A673 (cell line): ENCODE data around the gene PPP2R2D. TPM values are rescaled to one million over a fixed set of nuclear protein-coding genes. Genes with fewer than 3 reads are reported as not detected.
"Not testable (repeated sequence)": the region's sequence is repeated elsewhere in the genome, so short reads cannot be mapped to it uniquely, and the experiment has no call there.

Experiments used
- BruUV-seq: library from RNA; stranded (reverse); fragments of 400-500 nt; replicated peaks from 2 replicates; lab custom pipeline; 2021; lab: Mats Ljungman, UMichigan
- CTCF ChIA-PET: fragments of 300-600 bp; sonication (Branson Sonifier 250); formaldehyde crosslinking; loops from one replicate; lab custom pipeline; 2022; ENCODE audit warnings: antibody characterized with exemption; lab: Charles Lee
- POLR2A ChIA-PET: fragments of 300-600 bp; sonication (Branson Sonifier 250); formaldehyde crosslinking; loops from one replicate; lab custom pipeline; 2022; ENCODE audit warnings: antibody characterized with exemption; ENCODE audit not compliant: low non-redundant PET; lab: Charles Lee
- DNase-seq: peaks from one replicate; pipeline ENCODE4 v3.0.0-alpha.2; 2015; ENCODE audit warnings: low spot score
- H3K27ac ChIP-seq: fragments of 200-600 bp; sonication (generic); 2 replicates; pipeline ENCODE4 v1.5.1; 2016; ENCODE audit warnings: mixed run types, low read depth, mild to moderate bottlenecking, mixed read lengths, antibody characterized with exemption, low read length; ENCODE audit not compliant: poor library complexity, severe bottlenecking
- H3K27me3 ChIP-seq: fragments of 200-600 bp; sonication (generic); replicated peaks from 2 replicates; pipeline ENCODE4 v1.6.1; 2017; ENCODE audit warnings: mixed run types, low read depth, mild to moderate bottlenecking, mixed read lengths, antibody characterized with exemption, low read length; ENCODE audit not compliant: insufficient read depth, poor library complexity
- H3K36me3 ChIP-seq: fragments of 200-600 bp; sonication (generic); 2 replicates; pipeline ENCODE4 v1.6.1; 2016; ENCODE audit warnings: mixed run types, mild to moderate bottlenecking, mixed read lengths, antibody characterized with exemption, low read length; ENCODE audit not compliant: insufficient read depth, poor library complexity, severe bottlenecking
- H3K4me1 ChIP-seq: fragments of 200-600 bp; sonication (generic); 2 replicates; pipeline ENCODE4 v1.6.1; 2017; ENCODE audit warnings: mixed run types, mild to moderate bottlenecking, mixed read lengths, antibody characterized with exemption, low read length; ENCODE audit not compliant: insufficient read depth, poor library complexity, severe bottlenecking
- H3K4me3 ChIP-seq: fragments of 200-600 bp; sonication (generic); 2 replicates; pipeline ENCODE4 v1.5.1; 2016; ENCODE audit warnings: low read depth, mixed run types, mild to moderate bottlenecking, mixed read lengths, low read length; ENCODE audit not compliant: poor library complexity, severe bottlenecking
- H3K9me3 ChIP-seq: fragments of 200-600 bp; sonication (generic); 2 replicates; pipeline ENCODE4 v1.6.1; 2016; ENCODE audit warnings: mixed run types, low read depth, mild to moderate bottlenecking, mixed read lengths, antibody characterized with exemption, low read length; ENCODE audit not compliant: poor library complexity, severe bottlenecking
- EZH2 ChIP-seq: fragments of 200-600 bp; sonication (generic); IDR thresholded peaks from 2 replicates; pipeline ENCODE4 v1.6.1; 2017; ENCODE audit warnings: borderline replicate concordance, low read depth, mild to moderate bottlenecking, mixed read lengths, antibody characterized with exemption, low read length; ENCODE audit not compliant: poor library complexity, severe bottlenecking
- intact Hi-C: fragments of 100-400 bp; cut with micrococcal nuclease; formaldehyde crosslinking; loops from one replicate; pipeline ENCODE4 v1.10.0; 2022; ENCODE audit not compliant: unreplicated experiment
- total RNA-seq: library from RNA; stranded (reverse); gene quantifications from 2 replicates; pipeline ENCODE4 v1.2.3, GENCODE V29; 2021
- TF ChIP-seq, protein P1 (sequence below): fragments of 300-800, 200-600 bp; sonication (generic); conservative IDR thresholded peaks from 2 replicates; pipeline ENCODE4 v1.5.1; 2017; ENCODE audit warnings: low read depth, mild to moderate bottlenecking, antibody characterized with exemption, low read length, moderate library complexity, mixed read lengths

PPP2R2D gene
- total RNA-seq, 1 experiment from 2014 or later, result 49.1 TPM

DNA sequence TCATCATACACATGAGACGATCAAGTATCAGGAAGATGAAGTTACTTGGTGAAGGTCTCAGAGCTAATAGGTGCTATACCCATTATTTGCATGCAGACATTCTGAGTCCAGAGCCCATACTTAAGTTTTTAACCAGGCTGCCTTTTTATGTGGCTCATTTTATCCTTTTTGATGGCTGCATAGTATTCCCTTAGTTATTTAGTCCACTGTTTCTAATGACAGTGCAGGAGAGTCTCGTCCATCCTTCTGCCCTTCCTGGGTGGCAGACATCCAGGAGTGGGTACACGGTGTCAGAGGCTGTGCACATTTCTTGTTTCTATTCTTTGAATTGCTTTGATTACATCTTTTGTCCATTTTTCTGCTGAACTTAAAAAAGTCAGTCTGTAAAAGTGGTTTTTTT, 11.8 kb downstream of the PPP2R2D start:
- no peaks in the 10 kb centered on the region for H3K27me3 ChIP-seq
- no peak overlapping the region for H3K27ac ChIP-seq
- ChIA-PET POLR2A (no interaction called here), CTCF (no interaction called here)
- H3K4me3 ChIP-seq, result no peak overlapping the region
- DNase-seq, result no peak
- no peaks in the 10 kb centered on the region for H3K9me3 ChIP-seq
- intact Hi-C loops, result no loop called here
- H3K4me1 ChIP-seq, result no peaks in the 10 kb centered on the region
- peaks cover 10% of the 10 kb centered on the region for H3K36me3 ChIP-seq
- BruUV-seq, result no TSS peak
- TF ChIP-seq, protein P1, sequence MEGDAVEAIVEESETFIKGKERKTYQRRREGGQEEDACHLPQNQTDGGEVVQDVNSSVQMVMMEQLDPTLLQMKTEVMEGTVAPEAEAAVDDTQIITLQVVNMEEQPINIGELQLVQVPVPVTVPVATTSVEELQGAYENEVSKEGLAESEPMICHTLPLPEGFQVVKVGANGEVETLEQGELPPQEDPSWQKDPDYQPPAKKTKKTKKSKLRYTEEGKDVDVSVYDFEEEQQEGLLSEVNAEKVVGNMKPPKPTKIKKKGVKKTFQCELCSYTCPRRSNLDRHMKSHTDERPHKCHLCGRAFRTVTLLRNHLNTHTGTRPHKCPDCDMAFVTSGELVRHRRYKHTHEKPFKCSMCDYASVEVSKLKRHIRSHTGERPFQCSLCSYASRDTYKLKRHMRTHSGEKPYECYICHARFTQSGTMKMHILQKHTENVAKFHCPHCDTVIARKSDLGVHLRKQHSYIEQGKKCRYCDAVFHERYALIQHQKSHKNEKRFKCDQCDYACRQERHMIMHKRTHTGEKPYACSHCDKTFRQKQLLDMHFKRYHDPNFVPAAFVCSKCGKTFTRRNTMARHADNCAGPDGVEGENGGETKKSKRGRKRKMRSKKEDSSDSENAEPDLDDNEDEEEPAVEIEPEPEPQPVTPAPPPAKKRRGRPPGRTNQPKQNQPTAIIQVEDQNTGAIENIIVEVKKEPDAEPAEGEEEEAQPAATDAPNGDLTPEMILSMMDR, result no peak
- TF ChIP-seq EZH2, result no peak

DNA sequence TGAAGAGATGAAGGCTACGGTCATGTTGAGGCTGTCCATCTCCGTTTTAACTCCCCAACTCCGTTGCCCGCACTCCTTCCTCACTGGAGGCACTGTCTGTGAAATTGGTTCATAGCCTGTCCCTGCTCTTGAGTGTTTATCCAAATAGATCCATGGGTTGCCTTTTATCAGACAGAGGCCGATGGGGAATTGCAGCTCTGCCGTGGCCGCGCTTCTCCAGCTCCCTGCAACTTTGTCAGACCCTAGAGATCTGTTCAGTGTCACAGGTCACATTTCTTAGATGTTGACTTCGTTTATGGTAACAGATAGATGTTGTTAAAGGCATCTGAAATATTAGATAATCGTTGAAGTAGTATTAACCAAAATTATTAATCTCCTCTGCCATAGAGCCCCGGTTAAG, 14.7 kb downstream of the PPP2R2D start:
- intact Hi-C loops, result no loop called here
- ChIA-PET CTCF (no interaction called here), POLR2A (no interaction called here)
- peaks cover 10% of the 10 kb centered on the region for H3K36me3 ChIP-seq
- H3K4me3 ChIP-seq, result no peak overlapping the region
- TF ChIP-seq EZH2, result no peak
- TF ChIP-seq, protein P1, result no peak
- H3K4me1 ChIP-seq, result no peaks in the 10 kb centered on the region
- no peaks in the 10 kb centered on the region for H3K9me3 ChIP-seq
- H3K27me3 ChIP-seq, result no peaks in the 10 kb centered on the region
- no peak overlapping the region for H3K27ac ChIP-seq
- no peak for DNase-seq
- no TSS peak for BruUV-seq

DNA sequence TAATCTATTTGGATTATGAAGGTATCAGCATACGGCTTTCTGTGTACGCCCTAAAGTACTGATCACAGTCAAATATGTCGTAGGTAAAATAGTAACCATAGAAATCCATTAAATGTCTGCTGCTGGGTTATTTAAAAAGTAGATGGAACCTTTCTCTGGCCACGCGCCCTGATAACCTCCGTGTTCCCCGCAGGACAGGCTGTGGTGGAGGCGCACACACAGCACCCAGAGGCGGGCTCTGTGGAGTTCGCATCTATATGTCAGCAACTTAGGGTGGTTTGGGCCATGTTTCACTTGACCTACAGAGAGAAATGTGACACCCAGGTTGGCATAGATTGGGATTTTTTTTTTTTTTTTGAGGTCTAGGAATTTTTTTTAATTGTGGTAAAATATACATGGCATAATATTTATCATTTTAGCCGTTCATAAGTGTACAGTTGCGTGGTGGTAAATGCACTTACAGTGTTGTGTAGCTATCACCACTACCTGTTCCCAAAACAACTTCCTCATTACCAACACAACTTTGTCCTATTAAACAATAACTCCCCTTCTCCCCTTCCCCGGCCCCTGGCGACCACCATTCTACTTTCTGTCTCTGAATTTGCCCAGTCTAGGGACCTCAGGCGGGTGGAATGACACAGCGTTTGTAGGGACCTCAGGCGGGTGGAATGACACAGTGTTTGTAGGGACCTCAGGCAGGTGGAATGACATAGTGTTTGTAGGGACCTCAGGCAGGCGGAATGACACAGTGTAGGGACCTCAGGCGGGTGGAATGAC, 15.4 kb downstream of the PPP2R2D start:
- no TSS peak for BruUV-seq
- POLR2A ChIA-PET, result no interaction called here

DNA sequence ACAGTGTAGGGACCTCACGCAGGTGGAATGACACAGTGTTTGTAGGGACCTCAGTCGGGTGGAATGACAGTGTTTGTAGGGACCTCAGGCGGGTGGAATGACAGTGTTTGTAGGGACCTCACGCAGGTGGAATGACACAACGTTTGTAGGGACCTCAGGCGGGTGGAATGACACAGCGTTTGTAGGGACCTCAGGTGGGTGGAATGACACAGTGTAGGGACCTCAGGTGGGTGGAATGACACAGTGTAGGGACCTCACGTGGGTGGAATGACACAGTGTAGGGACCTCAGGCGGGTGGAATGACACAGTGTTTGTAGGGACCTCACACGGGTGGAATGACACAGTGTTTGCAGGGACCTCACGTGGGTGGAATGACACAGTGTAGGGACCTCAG, 16.0 kb downstream of the PPP2R2D start:
- H3K27me3 ChIP-seq, H3K4me3 ChIP-seq, POLR2A ChIA-PET, H3K9me3 ChIP-seq, BruUV-seq, DNase-seq, intact Hi-C loops, H3K27ac ChIP-seq, H3K4me1 ChIP-seq, H3K36me3 ChIP-seq, CTCF ChIA-PET: not testable (repeated sequence)

More for the DNA sequence above, 15.4 kb downstream of the PPP2R2D start:
- Histone ChIP-seq H3K4me1 (no peaks in the 10 kb centered on the region), H3K27ac (no peak overlapping the region), H3K27me3 (no peaks in the 10 kb centered on the region), H3K4me3 (no peak overlapping the region), H3K9me3 (no peaks in the 10 kb centered on the region), H3K36me3 (peaks cover 10% of the 10 kb centered on the region)
- intact Hi-C loops, result no loop called here
- CTCF ChIA-PET, result no interaction called here
- TF ChIP-seq EZH2, result no peak
- DNase-seq, result no peak

DNA sequence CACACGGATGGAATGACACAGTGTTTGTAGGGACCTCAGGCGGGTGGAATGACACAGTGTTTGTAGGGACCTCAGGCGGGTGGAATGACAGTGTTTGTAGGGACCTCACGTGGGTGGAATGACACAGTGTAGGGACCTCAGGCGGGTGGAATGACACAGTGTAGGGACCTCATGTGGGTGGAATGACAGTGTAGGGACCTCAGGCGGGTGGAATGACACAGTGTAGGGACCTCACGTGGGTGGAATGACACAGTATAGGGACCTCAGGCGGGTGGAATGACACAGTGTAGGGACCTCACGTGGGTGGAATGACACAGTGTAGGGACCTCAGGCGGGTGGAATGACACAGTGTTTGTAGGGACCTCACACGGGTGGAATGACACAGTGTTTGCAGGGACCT, 16.7 kb downstream of the PPP2R2D start:
- CTCF ChIA-PET, BruUV-seq, H3K36me3 ChIP-seq, H3K27me3 ChIP-seq, H3K4me1 ChIP-seq, DNase-seq, H3K27ac ChIP-seq, H3K9me3 ChIP-seq, POLR2A ChIA-PET, H3K4me3 ChIP-seq, intact Hi-C loops: not testable (repeated sequence)

DNA sequence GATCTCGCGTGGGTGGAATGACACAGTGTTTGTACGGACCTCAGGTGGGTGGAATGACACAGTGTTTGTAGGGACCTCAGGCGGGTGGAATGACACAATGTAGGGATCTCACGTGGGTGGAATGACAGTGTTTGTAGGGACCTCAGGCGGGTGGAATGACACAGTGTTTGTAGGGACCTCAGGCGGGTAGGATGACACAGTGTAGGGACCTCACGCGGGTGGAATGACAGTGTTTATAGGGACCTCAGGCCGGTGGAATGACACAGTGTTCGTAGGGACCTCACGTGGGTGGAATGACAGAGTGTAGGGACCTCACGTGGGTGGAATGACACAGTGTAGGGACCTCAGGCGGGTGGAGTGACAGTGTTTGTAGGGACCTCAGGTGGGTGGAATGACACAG, 18.7 kb downstream of the PPP2R2D start:
- POLR2A ChIA-PET, CTCF ChIA-PET, DNase-seq, H3K4me1 ChIP-seq, H3K27me3 ChIP-seq, H3K4me3 ChIP-seq, BruUV-seq, H3K36me3 ChIP-seq, H3K9me3 ChIP-seq, intact Hi-C loops, H3K27ac ChIP-seq: not testable (repeated sequence)
